HG03025 (cell line): ENCODE results near the gene PHLPP1.
"Not testable (repeated sequence)": the region's sequence is repeated elsewhere in the genome, so short reads cannot be mapped to it uniquely, and the experiment has no call there.

Experiments
- ATAC-seq: cut with Tn5 transposase; IDR thresholded peaks from one replicate; pipeline ENCODE4 v1.9.1; 2021; ENCODE audit warnings: mild to moderate bottlenecking, moderate library complexity; ENCODE audit not compliant: unreplicated experiment, low FRiP score

Gene PHLPP1

GRCh38 chr18:62876828-62877227, 161.5 kb downstream of the PHLPP1 start:
- no peak for ATAC-seq

- ATAC-seq = no peak
Measured at GRCh38 chr18:62877411-62878221, 162.3 kb downstream of the PHLPP1 start.

GRCh38 chr18:62878305-62878704, 163.0 kb downstream of the PHLPP1 start:
- no peak for ATAC-seq

GRCh38 chr18:62880034-62880433, 164.7 kb downstream of the PHLPP1 start:
- ATAC-seq = no peak

DNA sequence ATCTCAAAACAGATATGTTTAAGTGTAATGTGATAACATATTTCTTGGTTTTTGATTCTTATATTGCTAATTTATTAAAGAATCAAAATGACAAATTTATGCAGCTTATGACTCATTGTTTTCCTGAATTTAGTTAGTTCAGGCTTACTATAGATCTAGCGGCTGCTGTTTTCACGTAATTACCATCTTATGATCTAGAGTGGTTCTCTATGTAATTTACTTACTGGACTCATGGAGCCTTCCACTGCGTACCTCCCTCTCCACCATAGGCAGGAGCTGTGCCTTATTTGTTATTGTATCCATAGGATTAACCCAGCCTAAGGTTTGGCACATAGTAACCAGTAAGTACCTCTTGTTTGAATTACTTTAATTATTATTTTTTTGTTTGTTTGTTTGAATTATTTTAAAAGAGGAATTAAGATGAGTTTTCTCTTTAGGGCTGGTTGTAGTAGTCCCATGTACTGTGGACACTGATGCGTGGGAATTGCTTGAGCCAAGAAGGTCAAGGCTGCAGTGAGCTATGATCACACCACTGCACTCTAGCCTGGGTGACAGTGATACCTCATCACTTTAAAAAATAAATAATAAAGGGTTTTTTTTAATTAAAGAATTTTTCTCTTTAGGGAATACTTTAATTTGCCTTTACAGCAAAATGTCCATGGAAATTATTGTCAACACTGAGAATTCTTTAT, 165.5 kb downstream of the PHLPP1 start:
- no peak for ATAC-seq

DNA sequence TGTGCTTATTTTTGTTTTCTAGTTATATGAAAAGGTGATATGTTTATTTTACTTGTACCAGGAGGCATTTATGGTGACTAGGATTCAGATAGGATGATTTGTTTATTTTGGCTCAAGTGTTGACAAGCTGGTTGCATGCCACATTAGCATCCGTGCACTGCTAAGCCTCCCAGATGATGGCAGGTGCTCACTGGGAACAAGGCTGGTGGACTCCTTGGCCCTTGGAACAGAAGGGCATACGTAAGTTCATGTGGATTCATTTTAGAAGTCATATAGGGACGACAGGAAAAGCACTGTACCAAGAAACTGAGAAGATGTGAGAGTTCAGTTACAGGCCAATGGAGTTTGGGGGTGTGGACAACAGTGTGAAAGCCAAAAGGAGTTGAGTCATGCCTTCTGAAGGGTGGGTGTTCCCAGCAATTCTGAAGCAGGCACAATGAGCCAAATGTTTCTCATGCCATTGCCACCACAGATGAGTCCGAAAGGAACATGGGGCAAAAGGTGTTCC, 166.2 kb downstream of the PHLPP1 start:
- no peak for ATAC-seq

GRCh38 chr18:62883937-62884735, 168.8 kb downstream of the PHLPP1 start:
- no peak for ATAC-seq

GRCh38 chr18:62885804-62886203, 170.5 kb downstream of the PHLPP1 start:
- ATAC-seq = no peak

DNA sequence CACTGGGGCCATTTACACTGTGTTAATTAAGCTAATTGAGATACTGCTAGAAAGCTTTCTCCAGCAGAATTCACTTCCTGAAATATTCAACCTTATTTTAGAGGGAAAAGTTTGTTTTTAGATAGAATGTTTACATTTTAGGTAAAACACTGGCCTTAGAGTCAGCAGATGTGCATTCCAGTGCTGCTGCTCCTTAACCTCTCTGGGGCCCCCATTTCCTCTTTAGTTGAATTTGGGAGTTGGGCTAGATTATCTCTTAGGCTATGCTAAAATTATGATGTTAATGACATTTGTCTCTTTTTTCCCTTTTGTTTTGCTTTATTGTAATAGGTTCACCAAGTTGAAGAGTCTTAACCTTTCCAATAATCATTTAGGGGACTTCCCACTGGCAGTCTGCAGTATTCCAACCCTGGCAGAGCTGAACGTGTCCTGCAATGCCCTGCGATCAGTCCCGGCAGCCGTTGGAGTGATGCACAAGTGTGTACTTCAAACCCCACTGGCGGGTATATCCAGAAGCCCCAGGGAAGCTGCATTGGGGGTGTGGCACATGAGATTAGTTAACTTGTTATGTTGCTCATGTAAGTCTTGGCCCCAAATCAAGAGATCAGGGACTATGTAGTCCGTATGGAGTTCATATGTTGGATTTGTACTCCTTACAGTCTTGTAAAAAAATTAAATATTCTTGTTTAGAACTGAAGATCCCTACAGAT, 179.5 kb downstream of the PHLPP1 start:
- ATAC-seq = no peak

- no peak for ATAC-seq
Measured at GRCh38 chr18:62897153-62897552, 181.8 kb downstream of the PHLPP1 start.

DNA sequence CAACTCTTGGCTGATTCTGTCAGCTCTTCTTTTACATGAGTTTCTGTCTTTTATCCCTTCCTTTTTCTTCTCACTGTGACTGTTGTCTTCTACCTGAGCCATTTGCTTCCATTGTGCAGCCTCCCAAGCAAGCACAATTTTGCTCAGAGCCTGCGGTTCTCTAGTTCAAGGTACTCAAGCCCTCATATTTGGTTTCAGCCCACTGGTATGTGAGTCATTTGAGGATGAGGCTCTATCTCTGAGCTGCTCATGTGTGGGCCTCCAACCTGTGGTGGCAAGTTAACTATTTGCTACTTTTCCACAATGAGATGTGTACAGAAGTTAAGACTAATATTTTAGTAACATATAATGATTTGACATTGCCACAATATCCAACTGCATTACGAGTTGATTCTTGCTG, 183.0 kb downstream of the PHLPP1 start:
- no peak for ATAC-seq

GRCh38 chr18:62899534-62899933, 184.2 kb downstream of the PHLPP1 start:
- ATAC-seq = no peak

DNA sequence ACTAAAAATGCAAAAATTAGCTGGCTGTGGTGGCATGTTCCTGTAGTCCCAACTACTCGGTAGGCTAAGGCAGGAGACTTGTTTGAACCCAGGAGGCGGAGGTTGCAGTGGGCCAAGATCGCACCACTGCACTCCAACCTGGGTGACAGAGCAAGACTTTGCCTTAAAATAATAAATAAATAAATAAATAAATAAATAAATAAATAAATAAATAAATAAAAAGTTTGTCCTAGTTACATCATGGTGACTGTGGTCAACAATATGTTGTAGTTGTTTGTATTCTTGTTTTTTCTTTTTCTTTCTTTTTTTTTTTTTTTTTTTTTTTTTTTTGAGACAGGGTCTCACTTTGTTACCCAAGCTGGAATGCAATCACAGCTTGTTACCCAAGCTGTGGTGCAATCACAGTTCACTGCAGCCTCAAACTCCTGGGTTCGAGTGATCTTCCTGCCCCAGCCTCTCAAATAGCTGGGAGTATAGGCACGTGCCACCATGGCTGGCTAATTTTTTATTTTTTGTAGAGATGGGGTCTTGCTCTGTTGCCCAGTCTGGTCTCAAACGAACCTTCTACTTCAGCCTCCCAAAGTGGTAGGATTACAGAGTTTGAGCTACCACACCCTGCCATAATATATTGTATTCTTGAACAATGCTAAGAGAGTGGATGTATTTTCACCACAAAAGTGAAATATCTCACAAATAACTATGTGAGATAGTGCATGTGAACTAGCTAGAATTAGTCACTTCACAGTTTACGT, 185.0 kb downstream of the PHLPP1 start:
- no peak for ATAC-seq

DNA sequence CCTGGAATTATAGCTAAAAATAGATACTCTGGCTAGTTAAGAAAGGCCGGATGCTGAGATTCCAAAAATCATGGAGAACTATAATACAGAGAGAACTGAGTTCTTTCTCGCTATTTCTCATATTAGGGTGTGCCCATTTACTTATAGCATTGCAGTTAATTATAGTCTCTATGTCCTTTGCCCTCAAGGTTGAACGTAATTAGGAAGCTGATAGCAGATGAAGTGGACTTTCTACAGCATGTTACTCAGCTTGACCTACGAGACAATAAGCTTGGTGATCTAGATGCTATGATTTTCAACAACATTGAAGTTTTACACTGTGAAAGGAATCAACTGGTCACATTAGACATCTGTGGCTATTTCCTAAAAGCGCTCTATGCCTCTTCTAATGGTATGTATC, 187.4 kb downstream of the PHLPP1 start:
- no peak for ATAC-seq

- ATAC-seq = no peak
Measured at GRCh38 chr18:62904396-62905285, 189.3 kb downstream of the PHLPP1 start.

- no peak for ATAC-seq
Measured at GRCh38 chr18:62912885-62913284, 197.5 kb downstream of the PHLPP1 start.

DNA sequence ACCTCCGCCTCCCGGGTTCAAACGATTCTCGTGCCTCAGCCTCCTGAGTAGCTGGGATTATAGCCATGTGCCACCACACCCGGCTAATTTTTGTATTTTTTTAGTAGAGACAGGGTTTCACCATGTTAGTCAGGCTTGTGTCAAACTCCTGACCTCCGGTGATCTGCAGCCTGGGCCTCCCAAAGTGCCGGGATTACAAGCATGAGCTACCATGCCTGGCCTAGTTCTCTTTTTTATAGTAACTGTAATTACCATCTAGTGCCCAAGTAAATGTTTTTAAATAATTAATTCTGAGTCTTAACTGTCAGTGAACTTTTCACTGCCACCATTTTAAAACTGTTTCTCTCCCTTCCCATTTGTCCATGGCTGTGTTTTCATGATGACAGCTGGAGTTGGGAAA, 198.5 kb downstream of the PHLPP1 start:
- ATAC-seq = not testable (repeated sequence)

GRCh38 chr18:62914871-62915392, 199.6 kb downstream of the PHLPP1 start:
- ATAC-seq = no peak
